ENCODE measurements around the gene SSH2.

Gene SSH2

DNA sequence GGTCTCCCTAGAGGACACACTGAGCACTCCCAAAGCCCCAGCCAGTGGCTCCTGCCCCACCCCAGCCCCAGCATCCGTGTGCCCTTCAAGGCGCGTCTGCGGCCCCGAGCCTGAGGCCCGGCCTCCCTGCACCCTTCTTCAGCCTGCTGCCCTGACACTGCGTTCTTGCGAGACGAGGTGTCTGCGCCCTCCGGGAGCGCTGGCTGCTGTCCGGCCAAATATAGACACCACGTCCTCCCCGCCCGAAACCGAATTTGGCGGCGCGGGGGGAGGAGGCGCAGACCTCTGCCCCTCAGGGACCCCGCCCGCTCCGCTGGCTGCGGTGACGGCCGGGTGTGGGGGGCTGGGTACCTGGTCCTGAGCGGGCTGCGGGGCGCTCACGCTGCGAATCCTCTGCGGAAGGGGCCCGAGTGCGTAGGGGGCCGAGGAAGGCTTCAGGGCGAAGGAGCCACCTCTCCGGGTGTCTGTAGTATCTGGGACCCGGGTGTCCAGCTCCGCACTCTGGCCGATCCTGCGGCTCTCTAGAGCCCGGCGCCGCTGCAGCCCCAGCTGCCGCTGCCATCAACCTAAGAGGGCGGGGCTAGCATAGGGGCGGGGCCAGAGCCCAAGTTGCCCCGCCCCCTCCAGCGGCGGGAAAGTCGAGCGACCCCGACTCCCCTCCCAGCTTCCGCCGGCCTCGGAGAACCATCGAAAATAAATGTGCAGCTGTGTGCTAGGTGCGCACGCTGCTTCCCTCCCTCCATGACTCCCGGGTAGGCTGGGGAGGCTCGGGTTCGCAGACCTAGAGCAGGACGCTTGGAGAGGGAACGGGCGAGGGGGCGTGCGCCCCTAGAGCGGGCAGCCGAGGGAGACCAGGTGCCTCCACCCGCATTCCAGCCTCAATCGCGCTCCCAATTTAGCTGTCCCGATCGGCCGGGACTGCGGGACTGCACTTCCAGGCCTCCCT is 307.4 kb downstream of the SSH2 start, which contains the start of gene CORO6:
Gene CORO6 (minus strand): TSS at position 576 of the 946 bp plus-strand sequence. CDS start 1,491 bp downstream, outside the sequence.
- DNase-seq (ENCODE audit: low spot score), result peak; percentile 78

DNA sequence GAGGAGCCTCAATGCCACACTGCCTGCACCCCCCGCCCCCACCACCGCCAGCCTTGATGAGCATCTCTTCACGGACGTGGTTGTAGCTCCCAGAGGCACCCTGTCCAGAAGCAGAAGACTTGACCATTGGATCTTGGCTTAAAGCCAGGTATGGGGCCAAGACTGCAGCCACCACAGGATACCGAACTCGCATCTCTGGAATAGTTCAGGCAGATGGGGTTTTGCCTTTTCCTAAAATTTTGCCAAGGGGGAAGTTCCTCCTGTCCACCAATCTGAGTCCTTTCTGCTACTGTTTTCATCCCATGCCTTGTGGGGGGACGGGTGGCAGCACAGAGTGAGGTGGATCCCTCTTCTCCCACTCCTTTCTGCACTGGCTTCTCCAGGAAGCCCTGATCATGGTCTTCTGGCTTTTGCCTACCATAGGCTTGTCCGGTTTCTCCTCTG is 308.3 kb downstream of the SSH2 start:
- DNase-seq (ENCODE audit: low spot score), result no peak

DNA sequence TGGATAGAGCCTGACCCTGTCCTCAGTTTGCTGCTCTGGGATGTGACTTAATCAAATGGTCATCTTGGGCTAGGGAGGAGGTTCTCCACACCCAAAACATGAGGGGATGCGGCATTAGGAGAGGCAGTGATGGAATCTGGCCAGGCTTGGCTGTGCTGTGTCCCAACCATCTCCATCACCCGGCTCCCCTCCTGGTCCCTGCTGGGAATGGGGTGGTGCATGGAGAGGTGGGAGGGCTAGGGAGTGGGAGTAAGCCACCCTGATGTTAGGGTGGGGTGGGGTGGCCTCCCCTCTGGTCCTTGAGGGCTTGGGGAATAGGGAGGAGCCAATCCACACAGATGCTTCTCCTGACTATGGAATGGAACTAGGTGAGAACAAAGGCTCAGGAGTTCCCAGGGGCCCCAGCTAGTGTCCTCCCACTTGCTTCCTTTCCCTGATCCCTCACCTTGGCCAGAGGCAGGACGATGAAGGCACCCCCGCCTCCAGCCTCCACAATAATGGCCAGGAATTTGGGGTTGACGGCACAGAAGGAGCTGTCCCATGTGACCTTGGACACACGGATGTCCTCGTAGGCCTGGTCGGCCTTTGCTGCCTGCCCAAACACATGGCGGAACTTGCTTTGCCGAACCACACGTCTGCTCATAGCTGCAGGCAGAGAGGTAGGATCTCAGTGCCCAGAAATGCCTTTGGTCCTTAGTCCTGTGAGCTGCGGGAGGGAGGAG is 309.1 kb downstream of the SSH2 start:
- no peak for DNase-seq (ENCODE audit: low spot score)

DNA sequence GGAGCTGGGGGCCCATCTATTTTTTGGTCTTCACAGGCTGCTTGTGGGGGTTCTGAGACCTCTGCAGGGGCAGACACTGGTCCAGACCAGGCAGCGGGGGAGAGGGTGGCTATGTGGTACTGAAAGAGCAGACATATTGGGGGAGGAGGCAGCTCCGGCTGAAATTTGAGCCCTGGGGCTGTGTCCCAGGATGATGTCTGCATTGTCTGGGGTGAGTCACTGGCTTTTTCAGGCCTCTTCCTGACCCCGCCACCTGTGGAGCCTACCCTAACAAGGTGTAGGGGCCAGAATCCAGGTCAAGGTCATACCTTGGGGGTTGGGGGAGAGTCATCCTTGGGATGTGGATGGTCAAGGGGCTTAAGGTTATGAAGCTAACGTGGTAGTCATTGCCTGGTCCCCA is 309.8 kb downstream of the SSH2 start:
- no peak for DNase-seq (ENCODE audit: low spot score)

DNA sequence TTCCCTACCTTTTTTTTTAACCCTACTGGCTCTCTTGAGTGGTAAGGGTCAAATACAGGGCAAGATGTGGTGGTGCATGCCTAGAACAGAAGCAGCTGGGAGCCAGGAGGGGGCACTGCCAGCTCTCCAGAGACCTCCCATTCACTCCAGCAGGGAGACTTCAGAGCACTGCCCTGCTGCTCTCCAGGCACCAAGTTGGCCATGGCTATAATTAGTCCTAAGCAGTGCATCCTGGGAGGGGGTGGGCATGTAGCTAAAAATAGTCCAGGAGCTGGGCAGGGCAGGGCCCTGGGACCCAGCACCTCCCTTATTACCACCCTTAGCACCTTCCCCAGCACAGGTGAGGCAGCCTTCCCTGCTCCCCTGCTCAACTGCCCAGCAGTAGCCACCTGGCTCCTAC is 310.8 kb downstream of the SSH2 start:
- DNase-seq (ENCODE audit: low spot score), result no peak

DNA sequence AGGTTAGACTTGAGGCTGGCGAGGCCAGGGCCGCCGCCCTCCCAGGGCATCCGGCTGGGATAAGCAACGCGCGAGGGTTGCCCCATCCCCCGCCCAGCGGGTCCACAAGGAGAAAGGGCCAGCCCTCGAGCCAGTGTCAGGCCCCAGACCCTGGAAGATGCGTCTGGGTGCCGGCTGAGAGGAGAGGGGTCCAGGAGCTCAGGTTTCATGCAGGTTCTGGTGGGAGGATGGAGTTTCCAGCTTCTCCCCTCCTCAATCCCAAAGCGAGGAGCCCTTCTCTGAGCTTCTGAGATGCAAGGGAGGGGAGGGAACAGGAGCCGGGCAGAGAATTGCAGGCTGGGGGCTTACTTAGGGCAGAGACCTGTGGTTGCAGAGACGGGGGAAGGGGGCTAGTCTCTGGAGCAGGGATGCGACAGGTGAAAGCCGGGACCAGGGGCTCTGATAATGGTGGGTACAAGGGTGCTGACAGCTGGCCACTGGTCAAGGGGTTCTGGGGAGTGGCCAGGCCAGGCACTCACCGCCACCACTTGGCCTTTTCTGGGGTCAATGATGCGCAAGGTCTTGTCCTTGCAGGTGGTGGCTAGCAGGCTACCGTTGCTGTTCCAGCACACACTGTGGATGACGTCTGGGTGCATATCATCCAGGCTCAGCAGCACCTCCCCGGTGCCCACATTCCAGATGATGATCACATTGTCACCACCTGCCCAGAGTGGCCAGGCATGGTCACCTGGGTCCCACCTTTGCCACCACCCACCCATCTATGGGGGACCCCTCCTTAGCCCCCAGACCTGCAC is 311.6 kb downstream of the SSH2 start:
- peak; percentile 59 for DNase-seq (ENCODE audit: low spot score)

DNA sequence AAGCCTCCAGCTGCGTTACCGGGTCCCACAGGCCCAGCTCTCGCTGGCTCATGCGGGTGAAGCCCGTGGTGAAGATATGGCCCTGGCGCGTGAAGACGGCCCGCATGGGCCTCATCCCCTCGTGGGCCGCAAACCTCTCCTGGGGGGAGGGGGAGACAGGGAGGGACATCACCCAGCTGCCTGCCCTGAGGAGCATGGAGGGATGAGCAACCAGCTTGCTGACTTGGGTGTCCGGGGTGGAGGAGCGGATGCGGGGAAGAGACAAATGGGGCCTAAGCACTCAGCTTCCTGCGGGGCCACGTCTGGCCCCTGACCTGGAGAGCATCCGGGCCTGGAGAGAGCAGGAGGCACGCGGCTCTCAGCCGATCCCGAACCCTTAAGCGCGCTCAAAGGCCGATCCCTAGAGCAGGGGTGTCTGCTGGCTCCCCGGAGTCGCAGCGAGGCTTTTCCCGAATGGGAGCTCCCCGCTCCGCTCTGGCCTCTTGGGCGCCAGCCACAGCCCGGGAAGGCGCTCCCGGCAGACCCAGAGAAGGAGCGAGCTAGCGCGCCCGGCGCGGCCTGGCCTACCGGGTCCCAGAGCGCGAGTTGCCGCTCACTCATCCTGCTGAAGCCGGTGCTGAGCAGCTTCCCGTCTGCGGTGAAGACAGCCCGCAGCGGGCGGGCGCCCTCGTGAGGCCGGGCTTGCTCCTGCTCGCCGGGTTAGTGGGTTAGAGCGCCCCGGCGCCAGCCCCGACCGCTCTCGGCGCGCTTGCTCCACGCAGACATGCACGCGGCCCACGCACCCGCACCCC is 312.4 kb downstream of the SSH2 start:
- DNase-seq (ENCODE audit: low spot score), result peak; percentile 90

DNA sequence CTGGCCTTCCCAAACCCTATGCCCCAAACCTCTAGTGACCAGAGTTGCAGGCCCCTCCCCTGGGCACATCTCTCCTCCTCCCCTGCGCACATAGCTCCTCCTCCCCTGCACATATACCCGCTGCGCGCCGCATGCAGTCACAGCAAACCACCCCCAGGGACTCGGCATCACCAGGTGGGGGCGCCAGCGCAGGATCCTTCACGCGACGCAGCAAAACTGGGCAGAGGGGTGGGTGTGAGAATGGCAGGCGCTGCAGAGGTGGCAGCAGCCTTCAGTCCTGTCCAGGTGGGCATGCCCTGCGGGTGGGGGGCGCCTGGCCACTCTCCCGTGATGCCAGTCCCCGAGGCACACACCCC is 312.9 kb downstream of the SSH2 start:
- DNase-seq (ENCODE audit: low spot score), result peak; percentile 98

DNA sequence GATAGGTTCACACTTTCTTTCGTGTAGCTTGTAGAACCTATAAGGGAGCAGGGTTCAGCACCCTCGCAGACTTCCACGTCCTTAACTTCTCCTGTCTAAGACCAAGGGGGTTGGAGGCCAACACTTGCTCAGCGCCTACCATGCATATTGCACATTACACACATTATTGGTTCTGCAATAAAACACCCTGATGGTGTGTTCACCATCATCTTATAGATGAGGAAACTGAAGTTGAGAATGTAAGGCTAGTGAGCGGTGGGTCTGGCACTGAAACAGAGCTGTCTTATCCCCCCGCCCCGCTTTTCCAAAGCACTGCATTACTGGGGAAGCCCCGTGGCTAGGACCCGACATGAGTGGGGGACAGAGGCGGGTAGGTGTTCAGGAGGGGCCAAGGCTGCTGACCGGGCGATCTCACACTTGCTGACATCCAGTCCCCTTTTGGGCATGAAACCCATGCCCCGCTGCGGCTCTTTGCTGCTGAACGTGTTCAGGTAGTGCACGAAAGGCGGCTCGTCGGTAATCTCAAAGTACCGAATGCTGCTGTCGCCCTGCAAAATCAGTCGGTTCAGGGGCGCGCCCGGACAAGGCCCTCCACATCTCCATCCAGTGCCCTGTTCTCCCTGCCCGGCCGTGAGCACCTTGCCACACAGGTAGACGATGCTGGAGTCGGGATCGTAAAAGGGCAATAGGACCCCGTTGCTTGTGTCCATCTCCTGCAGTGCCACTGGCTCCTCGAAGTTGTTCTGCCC is 313.6 kb downstream of the SSH2 start:
- DNase-seq (ENCODE audit: low spot score), result no peak

DNA sequence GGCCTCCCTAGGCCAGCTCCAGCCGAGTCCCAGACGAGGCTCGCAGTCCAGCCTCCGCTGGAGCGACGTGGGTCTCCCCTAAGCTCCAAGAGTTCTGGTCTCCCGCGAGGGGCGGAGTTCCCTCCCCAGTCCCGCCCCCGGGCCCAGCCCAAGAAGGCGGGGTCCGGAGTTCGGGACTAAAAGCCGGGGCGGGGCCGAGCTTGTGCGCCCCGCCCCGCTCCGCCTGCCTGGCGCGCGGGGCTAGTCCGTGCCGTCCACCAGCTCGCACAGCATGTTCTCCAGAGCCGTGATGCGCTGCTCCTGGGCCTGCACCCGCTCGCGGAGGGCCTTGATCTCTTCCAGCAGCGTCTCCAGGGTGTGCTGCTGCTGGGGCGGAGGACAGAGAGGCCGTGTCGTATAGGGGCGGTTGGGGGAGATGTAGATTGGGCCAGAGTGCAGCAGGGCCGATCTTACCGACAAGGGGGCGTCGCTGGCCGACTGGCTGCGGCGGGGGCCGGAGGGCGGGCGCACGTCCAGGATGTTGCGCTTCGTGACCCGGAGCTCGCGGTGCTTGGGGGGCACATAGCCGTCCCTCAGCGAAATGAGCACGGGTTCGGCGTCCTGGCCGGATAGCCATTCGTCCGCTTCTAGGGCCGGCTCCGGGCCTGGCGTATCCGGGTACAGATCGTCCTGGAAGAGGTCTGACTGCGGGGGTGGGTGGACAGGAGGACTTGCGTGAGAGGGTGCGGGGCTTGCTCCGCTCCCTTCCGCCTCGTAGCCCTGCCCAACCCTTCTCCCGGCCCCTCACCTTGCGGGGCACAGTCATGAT is 314.3 kb downstream of the SSH2 start:
- DNase-seq (ENCODE audit: low spot score), result peak; percentile 94

DNA sequence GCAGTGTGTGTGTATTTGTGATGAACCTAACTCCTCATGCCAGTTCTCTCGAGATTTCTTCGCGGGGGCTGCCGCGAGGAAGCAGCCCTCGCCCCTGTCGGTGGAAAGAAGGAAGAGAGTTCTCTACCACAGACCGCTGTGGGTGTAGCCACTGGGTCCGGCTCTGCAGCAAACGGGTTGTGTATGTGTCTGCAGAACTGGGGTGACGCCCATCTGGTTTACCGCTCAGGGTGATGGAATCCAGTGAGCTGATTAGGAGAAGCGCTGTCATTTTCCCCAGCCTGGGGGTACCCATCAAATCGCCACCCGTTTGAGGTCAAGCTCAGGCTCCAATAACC is 315.0 kb downstream of the SSH2 start:
- DNase-seq (ENCODE audit: low spot score), result peak; percentile 68

DNA sequence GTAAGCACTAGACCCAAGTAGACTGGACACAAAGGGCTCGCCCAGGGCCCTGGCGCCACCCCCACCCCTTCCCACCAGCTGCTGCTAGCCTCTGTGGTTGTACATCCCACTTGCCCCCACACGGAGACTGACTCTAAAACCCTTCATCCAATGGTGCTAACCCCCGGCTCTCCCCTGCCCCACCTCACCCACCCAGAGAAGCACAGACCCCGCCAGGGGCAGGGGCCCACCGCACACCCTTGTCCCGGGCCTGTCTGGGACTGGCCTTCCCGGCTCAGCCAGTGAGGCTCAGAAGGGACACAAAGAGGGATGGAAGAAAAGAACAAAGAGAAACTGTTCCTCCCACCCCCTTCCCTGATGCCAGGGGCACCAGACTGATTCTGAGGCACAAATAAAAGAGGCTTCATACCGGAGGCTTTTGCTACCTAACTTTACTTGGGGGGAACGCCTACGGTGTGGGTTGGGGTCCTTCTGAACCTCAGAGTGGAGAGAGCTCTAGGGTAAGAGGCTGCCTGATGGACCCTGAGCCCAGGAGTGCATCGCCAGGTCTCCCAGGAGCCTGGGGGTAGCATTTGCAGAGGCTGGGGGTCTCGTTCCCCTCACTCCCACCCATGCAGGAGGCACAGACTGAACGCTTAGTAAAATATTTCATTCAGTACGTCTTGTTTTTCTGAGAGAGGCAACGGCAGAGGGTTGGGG is 315.5 kb downstream of the SSH2 start:
- DNase-seq (ENCODE audit: low spot score), result no peak

DNA sequence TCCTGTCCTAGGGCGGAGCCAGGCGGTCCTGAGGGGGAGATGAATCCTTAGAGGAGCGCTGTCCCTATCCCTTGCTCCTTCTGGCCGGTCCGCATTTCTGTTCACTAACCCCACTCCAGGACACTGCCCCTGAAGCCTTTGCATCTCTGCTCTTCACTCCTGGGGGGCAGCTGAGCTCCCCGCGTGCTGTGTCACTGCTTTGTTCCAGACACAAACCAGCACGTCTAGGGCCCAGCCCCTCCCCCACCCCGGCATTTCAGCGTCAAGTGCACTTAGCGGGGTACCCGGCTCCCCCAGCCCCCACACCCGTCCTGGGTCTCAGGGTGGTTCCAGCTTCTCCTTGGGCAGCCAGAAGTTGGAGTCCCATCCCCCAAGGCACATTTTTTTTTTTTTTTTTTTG is 316.2 kb downstream of the SSH2 start:
- no peak for DNase-seq (ENCODE audit: low spot score)

DNA sequence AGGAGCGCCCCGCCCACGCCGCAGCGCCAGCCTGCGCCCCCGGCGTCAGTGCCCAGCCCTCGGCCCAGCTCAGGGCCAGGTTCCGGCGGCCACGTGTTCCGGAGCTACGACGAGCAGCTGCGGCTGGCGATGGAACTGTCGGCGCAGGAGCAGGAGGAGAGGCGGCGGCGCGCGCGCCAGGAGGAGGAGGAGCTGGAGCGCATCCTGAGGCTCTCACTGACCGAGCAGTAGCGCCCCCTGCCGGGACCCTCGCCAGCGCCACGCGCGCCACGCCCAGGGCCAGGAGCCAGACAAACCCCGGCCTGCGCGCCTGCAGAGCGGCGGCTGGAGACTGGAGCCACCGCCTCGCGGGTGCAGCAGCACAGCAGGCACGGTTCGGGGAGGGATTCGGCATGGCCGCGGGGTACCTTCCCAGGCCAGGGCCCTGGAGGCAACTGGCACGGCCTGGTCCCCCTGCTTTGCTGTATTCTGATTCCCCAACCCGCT is 316.6 kb downstream of the SSH2 start:
- DNase-seq (ENCODE audit: low spot score), result peak; percentile 92

DNA sequence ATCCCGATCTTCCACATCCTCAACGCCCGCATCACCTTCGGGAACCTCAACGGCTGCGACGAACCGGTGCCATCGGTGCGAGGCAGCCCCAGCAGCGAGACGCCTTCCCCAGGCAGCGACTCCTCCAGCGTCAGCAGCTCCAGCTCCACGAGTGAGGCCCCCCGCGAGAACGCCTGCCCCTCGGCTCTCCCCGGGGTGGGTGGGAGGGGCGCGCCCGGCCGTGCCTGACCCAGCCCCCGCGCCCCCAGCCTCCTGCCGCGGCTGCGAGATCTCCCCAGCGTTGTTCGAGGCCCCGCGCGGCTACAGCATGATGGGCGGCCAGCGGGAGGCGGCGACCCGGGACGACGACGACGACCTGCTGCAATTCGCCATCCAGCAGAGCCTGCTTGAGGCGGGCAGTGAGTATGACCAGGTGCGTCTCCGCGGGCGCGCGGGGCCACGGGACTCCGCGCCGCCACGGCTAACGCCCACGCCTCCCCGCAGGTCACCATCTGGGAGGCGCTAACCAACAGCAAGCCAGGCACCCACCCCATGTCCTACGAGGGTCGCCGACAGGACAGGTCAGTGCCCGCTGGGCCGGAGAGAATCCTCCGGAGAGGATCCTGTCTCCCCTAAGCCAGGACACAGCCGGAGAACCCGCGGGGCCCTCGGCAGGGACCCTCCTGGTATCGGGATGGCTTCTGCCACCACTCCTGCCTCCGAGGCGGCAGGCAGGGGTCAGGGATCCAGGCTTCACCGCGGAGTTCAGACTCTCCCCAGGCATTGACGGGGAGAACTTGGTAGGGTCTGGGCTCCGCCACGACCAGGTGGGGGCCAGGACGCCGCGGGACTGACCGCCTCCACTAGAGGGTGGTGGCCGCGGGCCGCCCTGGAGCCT is 317.4 kb downstream of the SSH2 start:
- no peak for DNase-seq (ENCODE audit: low spot score)

DNA sequence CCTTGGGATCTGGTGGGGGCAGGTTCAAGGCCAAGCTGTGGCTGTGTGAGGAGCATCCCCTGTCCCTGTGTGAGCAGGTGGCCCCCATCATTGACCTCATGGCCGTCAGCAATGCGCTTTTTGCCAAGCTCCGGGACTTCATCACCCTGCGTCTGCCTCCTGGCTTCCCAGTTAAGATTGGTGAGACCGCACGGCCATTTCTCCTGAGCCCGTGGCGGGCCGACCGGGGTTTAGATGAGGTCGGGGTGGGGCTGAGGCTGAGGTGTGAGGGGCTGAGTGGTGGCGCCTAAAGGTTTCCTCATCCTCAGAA is 318.0 kb downstream of the SSH2 start:
- DNase-seq (ENCODE audit: low spot score), result no peak

DNA sequence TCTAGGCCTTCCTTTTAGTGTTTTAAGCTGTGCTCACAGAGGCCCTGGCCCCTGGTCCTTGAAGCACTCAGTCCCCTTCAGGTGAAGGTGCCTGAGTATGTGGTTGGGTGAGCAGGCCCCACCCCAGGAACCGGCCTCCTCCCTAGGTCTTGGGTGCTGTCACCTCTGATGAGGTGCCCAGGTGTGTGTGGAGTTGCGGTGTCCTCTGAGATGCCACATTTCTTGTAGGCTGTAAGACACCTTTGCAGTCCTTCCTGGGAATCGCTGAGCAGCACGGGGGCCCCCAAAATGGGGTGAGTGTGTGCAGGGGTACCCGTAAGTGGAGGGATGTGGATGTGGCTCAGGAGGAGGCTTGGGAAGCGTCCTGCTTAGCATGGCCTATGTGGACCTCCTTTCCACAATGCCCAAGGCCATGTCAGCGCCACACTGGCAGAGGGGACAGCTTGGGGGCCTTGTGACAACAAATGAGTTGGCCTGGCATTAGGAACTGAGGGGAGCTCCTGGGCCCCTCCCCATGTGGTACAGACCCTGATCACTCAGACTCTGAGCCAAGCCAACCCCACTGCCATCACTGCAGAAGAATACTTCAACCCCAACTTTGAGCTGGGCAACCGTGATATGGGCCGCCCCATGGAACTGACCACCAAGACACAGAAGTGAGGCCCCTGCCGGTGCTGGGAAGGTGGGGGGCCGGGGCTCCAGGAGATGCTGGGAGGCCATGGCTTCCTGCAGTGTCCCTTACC is 318.5 kb downstream of the SSH2 start:
- peak; percentile 6 for DNase-seq (ENCODE audit: low spot score)

DNA sequence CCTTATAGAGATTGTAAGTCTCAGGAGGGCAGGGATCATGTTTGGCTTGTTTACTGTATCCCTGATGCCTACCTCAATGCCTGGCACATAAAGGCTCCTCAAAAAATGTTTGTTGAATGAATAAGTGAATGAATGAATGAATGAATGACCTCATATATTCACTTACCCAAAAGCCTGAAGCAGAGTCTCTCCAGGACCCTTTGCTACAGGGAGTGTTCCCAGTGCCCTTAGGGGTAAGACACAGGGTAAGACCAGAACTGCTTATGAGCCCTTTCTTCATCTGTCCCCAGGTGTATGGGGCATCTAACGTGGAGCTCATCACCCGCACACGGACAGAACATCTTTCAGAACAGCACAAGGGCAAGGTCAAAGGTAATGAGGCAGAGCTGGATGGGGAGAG is 319.6 kb downstream of the SSH2 start:
- DNase-seq (ENCODE audit: low spot score), result no peak

Measured in HuH-7.5 (cell line).